Neural cell (in vitro differentiated cells): ENCODE measurements around the gene SYT7. TPM values are rescaled to one million over a fixed set of nuclear protein-coding genes. Genes with fewer than 3 reads are reported as not detected.

ENCODE experiments used
- H2AFZ ChIP-seq: fragments of 200-600, 300-800 bp; sonication (generic), shearing (Covaris generic); 2 replicates; pipeline ENCODE4 v1.6.0; 2014; ENCODE audit warnings: low read depth, mild to moderate bottlenecking, antibody characterized with exemption, low read length, moderate library complexity
- H3F3A ChIP-seq: fragments of 200-600 bp; shearing (Covaris generic); 2 replicates; pipeline ENCODE4 v1.6.1; 2016; ENCODE audit warnings: mild to moderate bottlenecking, moderate library complexity, mixed read lengths, antibody characterized with exemption, low read length; ENCODE audit not compliant: insufficient read depth, poor library complexity, severe bottlenecking
- H3K27ac ChIP-seq: fragments of 200-600, 300-800 bp; sonication (generic), shearing (Covaris generic); 2 replicates; pipeline ENCODE4 v1.5.1; 2014; ENCODE audit warnings: mild to moderate bottlenecking, low read length, moderate library complexity
- H3K27me3 ChIP-seq: fragments of 300-800, 200-600 bp; sonication (generic), shearing (Covaris generic); 2 replicates; pipeline ENCODE4 v1.6.0; 2014; ENCODE audit warnings: mild to moderate bottlenecking, low read depth, low read length, moderate library complexity; ENCODE audit not compliant: insufficient read depth
- H3K36me3 ChIP-seq: fragments of 300-800, 200-600 bp; sonication (generic), shearing (Covaris generic); 2 replicates; pipeline ENCODE4 v1.5.1; 2014; ENCODE audit warnings: mild to moderate bottlenecking, antibody characterized with exemption, low read length, moderate library complexity; ENCODE audit not compliant: insufficient read depth
- H3K4me2 ChIP-seq: fragments of 300-800, 200-600 bp; sonication (generic), shearing (Covaris generic); 2 replicates; pipeline ENCODE4 v1.6.0; 2014; ENCODE audit warnings: mild to moderate bottlenecking, low read length
- H3K4me3 ChIP-seq: fragments of 300-800, 200-600 bp; sonication (generic), shearing (Covaris generic); 2 replicates; pipeline ENCODE4 v1.5.1; 2014; ENCODE audit warnings: mild to moderate bottlenecking, low read length, moderate library complexity
- H3K79me2 ChIP-seq: fragments of 200-600 bp; shearing (Covaris generic); replicated peaks from 2 replicates; pipeline ENCODE4 v1.6.0; 2014; ENCODE audit warnings: mild to moderate bottlenecking, low read length, moderate library complexity; ENCODE audit not compliant: insufficient read depth
- H3K9ac ChIP-seq: fragments of 300-800, 200-600 bp; sonication (generic), shearing (Covaris generic); 2 replicates; pipeline ENCODE4 v1.6.1; 2016; ENCODE audit warnings: mild to moderate bottlenecking, low read length, mixed read lengths
- H3K9me2 ChIP-seq: fragments of 200-600 bp; shearing (Covaris generic); 2 replicates; pipeline ENCODE4 v1.6.1; 2016; ENCODE audit warnings: mild to moderate bottlenecking, low read length, mixed read lengths; ENCODE audit not compliant: insufficient read depth
- H3K9me3 ChIP-seq: fragments of 200-600, 300-800 bp; sonication (generic), shearing (Covaris generic); 2 replicates; pipeline ENCODE4 v1.6.1; 2016; ENCODE audit warnings: mild to moderate bottlenecking, mixed run types, low read length, moderate library complexity, mixed read lengths
- H4K20me1 ChIP-seq: fragments of 200-600 bp; shearing (Covaris generic); 2 replicates; pipeline ENCODE4 v1.6.1; 2016; ENCODE audit warnings: mild to moderate bottlenecking, mixed run types; ENCODE audit not compliant: insufficient read depth
- EP300 ChIP-seq: fragments of 450-650 bp; conservative IDR thresholded peaks from 2 replicates; pipeline ENCODE4 v1.6.1; 2014; ENCODE audit warnings: antibody characterized with exemption, mild to moderate bottlenecking, moderate library complexity; ENCODE audit not compliant: poor library complexity, severe bottlenecking
- EZH2 ChIP-seq: fragments of 200-600, 300-800 bp; shearing (Covaris generic), sonication (generic); IDR thresholded peaks from 2 replicates; pipeline ENCODE4 v1.6.1; 2014; ENCODE audit warnings: antibody characterized with exemption, low read length, borderline replicate concordance, mild to moderate bottlenecking; ENCODE audit not compliant: insufficient read depth, poor library complexity, severe bottlenecking
- MXI1 ChIP-seq: fragments of 450-650 bp; conservative IDR thresholded peaks from 2 replicates; pipeline ENCODE4 v1.6.1; 2014; ENCODE audit warnings: antibody characterized with exemption, mild to moderate bottlenecking; ENCODE audit not compliant: poor library complexity, severe bottlenecking
- POLR2AphosphoS5 ChIP-seq: IDR thresholded peaks from 2 replicates; pipeline ENCODE4 v1.6.1; 2012
- RAD21 ChIP-seq: fragments of 450-650 bp; conservative IDR thresholded peaks from 2 replicates; pipeline ENCODE4 v1.6.1; 2014; ENCODE audit warnings: antibody characterized with exemption, mild to moderate bottlenecking, moderate library complexity
- SMC3 ChIP-seq: fragments of 450-650 bp; conservative IDR thresholded peaks from 2 replicates; pipeline ENCODE4 v1.6.1; 2014; ENCODE audit warnings: antibody characterized with exemption, mild to moderate bottlenecking, moderate library complexity; ENCODE audit not compliant: poor library complexity
- TAF1 ChIP-seq: IDR thresholded peaks from 2 replicates; pipeline ENCODE4 v1.6.1; 2012; ENCODE audit warnings: low read depth
- polyA plus RNA-seq: library from polyadenylated mRNA; depleted of rRNA; stranded (reverse); fragments of >200 nt; gene quantifications from 2 replicates; pipeline ENCODE4 v1.2.3, GENCODE V29; 2014
- TF ChIP-seq, protein P1 (sequence below): IDR thresholded peaks from 2 replicates; pipeline ENCODE4 v1.6.1; 2012; ENCODE audit warnings: borderline replicate concordance
- TF ChIP-seq, protein P2 (sequence below): fragments of 450-650 bp; IDR thresholded peaks from 2 replicates; pipeline ENCODE4 v1.5.1; 2014; ENCODE audit warnings: antibody characterized with exemption, mild to moderate bottlenecking, moderate library complexity; ENCODE audit not compliant: poor library complexity, severe bottlenecking

The SYT7 gene
- polyA plus RNA-seq, 1 donor from 2014 or later: 14.0 TPM

DNA sequence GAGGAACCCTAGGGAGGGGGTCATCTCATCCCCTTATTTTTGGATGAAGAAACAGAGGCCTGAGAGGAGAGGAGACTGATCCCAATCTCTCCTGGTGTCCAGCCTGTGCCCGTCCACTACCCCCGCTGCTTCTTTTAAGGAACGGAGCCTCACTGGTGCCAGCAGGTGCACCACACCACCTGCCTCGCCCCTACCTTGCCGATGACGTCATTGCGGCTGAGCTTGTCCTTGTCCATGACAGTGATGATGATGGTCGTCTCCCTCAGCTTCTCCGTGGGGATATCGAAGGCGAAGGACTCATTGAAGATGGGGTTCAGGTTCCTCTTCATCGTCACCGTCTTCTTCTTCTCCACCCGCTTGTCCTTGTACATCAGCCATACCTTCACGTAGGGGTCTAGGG is 58.0 kb downstream of the SYT7 start:
- no peak overlapping the region for H3K27ac ChIP-seq

DNA sequence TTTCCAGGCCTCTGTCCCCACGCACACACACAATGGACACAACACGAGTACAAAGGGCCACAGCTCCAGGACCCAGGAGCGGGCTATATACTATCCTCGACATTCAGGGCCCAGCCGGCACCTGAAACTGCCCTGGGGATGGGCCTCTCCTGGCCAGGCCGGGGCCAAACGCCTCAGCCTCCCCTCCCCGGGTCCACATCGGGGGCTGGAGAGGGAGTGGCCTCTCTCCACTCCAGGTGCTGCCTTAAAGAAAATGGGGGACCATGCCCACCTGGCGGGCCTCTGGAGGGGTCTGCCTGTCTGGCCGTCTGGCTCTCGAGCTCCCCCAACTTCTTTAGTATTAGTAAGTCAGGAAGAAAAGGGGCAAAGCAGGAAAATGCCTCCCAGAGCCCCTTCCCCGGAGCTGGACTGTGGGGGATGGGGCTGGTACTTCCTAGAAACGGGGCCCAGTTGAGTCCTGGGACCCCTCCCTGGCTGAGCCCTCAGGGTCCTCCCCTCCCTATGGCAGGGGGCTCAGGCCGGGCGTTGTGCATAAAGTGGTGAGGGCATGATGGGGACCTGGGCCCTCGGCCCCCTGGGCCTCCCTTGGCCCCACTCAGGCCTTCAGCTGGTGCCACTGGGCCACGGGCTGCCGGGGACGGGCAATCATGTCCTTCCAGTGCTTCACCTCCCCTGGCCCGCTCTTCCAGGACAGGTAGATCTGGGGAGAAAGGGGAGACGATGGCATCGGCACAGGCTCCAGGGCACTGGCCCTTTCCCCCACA is 62.7 kb downstream of the SYT7 start:
- Histone ChIP-seq H3K27ac (no peak overlapping the region), H3K27me3 (no peaks in the 10 kb centered on the region), H3F3A (no peaks in the 10 kb centered on the region), H3K9ac (no peak overlapping the region), H4K20me1 (no peaks in the 10 kb centered on the region), H3K36me3 (no peaks in the 10 kb centered on the region), H3K9me3 (no peaks in the 10 kb centered on the region), H3K4me2 (no peak overlapping the region), H3K4me3 (no peak overlapping the region), H3K9me2 (no peaks in the 10 kb centered on the region), H3K79me2 (no peaks in the 10 kb centered on the region), H2AFZ (no peak overlapping the region)
- TF ChIP-seq TAF1 (no peak), SMC3 (no peak), MXI1 (no peak), EZH2 (no peak), EP300 (no peak), POLR2AphosphoS5 (no peak), RAD21 (no peak)
- TF ChIP-seq, protein P1, sequence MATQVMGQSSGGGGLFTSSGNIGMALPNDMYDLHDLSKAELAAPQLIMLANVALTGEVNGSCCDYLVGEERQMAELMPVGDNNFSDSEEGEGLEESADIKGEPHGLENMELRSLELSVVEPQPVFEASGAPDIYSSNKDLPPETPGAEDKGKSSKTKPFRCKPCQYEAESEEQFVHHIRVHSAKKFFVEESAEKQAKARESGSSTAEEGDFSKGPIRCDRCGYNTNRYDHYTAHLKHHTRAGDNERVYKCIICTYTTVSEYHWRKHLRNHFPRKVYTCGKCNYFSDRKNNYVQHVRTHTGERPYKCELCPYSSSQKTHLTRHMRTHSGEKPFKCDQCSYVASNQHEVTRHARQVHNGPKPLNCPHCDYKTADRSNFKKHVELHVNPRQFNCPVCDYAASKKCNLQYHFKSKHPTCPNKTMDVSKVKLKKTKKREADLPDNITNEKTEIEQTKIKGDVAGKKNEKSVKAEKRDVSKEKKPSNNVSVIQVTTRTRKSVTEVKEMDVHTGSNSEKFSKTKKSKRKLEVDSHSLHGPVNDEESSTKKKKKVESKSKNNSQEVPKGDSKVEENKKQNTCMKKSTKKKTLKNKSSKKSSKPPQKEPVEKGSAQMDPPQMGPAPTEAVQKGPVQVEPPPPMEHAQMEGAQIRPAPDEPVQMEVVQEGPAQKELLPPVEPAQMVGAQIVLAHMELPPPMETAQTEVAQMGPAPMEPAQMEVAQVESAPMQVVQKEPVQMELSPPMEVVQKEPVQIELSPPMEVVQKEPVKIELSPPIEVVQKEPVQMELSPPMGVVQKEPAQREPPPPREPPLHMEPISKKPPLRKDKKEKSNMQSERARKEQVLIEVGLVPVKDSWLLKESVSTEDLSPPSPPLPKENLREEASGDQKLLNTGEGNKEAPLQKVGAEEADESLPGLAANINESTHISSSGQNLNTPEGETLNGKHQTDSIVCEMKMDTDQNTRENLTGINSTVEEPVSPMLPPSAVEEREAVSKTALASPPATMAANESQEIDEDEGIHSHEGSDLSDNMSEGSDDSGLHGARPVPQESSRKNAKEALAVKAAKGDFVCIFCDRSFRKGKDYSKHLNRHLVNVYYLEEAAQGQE: no peak

More for the DNA sequence above, 58.0 kb downstream of the SYT7 start:
- Histone ChIP-seq H3K4me2 (no peak overlapping the region), H3K9ac (no peak overlapping the region), H3K9me3 (no peaks in the 10 kb centered on the region), H3K27me3 (no peaks in the 10 kb centered on the region), H3K4me3 (no peak overlapping the region), H4K20me1 (no peaks in the 10 kb centered on the region), H2AFZ (no peak overlapping the region), H3F3A (no peaks in the 10 kb centered on the region), H3K79me2 (no peaks in the 10 kb centered on the region), H3K36me3 (no peaks in the 10 kb centered on the region), H3K9me2 (no peaks in the 10 kb centered on the region)
- no peak for TF ChIP-seq SMC3
- TF ChIP-seq MXI1: no peak
- TF ChIP-seq, protein P2, sequence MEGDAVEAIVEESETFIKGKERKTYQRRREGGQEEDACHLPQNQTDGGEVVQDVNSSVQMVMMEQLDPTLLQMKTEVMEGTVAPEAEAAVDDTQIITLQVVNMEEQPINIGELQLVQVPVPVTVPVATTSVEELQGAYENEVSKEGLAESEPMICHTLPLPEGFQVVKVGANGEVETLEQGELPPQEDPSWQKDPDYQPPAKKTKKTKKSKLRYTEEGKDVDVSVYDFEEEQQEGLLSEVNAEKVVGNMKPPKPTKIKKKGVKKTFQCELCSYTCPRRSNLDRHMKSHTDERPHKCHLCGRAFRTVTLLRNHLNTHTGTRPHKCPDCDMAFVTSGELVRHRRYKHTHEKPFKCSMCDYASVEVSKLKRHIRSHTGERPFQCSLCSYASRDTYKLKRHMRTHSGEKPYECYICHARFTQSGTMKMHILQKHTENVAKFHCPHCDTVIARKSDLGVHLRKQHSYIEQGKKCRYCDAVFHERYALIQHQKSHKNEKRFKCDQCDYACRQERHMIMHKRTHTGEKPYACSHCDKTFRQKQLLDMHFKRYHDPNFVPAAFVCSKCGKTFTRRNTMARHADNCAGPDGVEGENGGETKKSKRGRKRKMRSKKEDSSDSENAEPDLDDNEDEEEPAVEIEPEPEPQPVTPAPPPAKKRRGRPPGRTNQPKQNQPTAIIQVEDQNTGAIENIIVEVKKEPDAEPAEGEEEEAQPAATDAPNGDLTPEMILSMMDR: no peak
- no peak for TF ChIP-seq RAD21
- no peak for TF ChIP-seq EP300
- TF ChIP-seq, protein P1: no peak
- no peak for TF ChIP-seq EZH2
- TF ChIP-seq POLR2AphosphoS5: no peak
- no peak for TF ChIP-seq TAF1
